Measurements from ENCODE around the gene MTMR10. TPM values are rescaled to one million over a fixed set of nuclear protein-coding genes. Genes with fewer than 3 reads are reported as not detected.

MTMR10 gene
- total and polyA plus RNA-seq, 2 experiments from 2014 or later: 4.3 to 11.3 TPM

GRCh38 chr15:30930422-30930821, 61.0 kb downstream of the MTMR10 start:
- Mint-ChIP-seq H3K36me3 (ENCODE audit: low read depth) (peaks cover 72% of the 10 kb centered on the region), H3K27me3 (ENCODE audit: insufficient read depth, low read depth, poor library complexity) (peaks cover 2% of the 10 kb centered on the region)

More at GRCh38 chr15:30930422-30930821, 61.0 kb downstream of the MTMR10 start:
- Histone ChIP-seq H3K4me3 (no peak overlapping the region), H3K9me2 (ENCODE audit: insufficient read depth) (no peaks in the 10 kb centered on the region), H3K4me1 (ENCODE audit: insufficient read depth) (no peaks in the 10 kb centered on the region), H4K20me1 (replicated peaks; ENCODE audit: insufficient read depth) (no peaks in the 10 kb centered on the region), H3K36me3 (ENCODE audit: insufficient read depth) (peaks cover 9% of the 10 kb centered on the region; the same call in 1 of the 2 replicates), H3K27ac (ENCODE audit: low read depth) (no peak overlapping the region), H2AFZ (no peak overlapping the region), H3K27me3 (ENCODE audit: insufficient read depth) (no peaks in the 10 kb centered on the region), H3K79me2 (replicated peaks; ENCODE audit: insufficient read depth) (0 out of 2 replicates have a peak, but pooled peaks cover 6% of the 10 kb centered on the region), H3F3A (replicated peaks; ENCODE audit: low read depth) (no peaks in the 10 kb centered on the region), H3K4me2 (no peak overlapping the region)
- Mint-ChIP-seq H3K4me1 (peaks cover 6% of the 10 kb centered on the region; the same call in 2 of the 3 replicates), H3K4me3 (no peak overlapping the region), H3K27ac (no peak overlapping the region), H3K9me3 (no peaks in the 10 kb centered on the region)
- no peak for DNase-seq (ENCODE audit: low spot score)
- no peak for ATAC-seq
- TF ChIP-seq EZH2phosphoT487 (IDR thresholded peaks at IDR 0.05; ENCODE audit: unreplicated experiment) (no peak), ZNF462 (CRISPR knock-in tag; IDR thresholded peaks at IDR 0.05) (no peak), NANOG (IDR thresholded peaks at IDR 0.05; ENCODE audit: borderline replicate concordance) (no peak), POLR2AphosphoS5 (IDR thresholded peaks at IDR 0.05; ENCODE audit: low read depth) (no peak), CTCF (conservative IDR thresholded peaks at IDR 0.05; ENCODE audit: low read depth in 2 of 2) (no peak), CREB1 (CRISPR knock-in tag; IDR thresholded peaks at IDR 0.05; ENCODE audit: low read depth) (no peak), REST (IDR thresholded peaks at IDR 0.05; ENCODE audit: unreplicated experiment) (no peak), JUNB (IDR thresholded peaks at IDR 0.05; ENCODE audit: unreplicated experiment) (no peak), EZH2 (IDR thresholded peaks at IDR 0.05; ENCODE audit: low read depth, unreplicated experiment) (no peak), ZNF114 (CRISPR knock-in tag; IDR thresholded peaks at IDR 0.05) (no peak), ETS1 (IDR thresholded peaks at IDR 0.05) (no peak), STAT1 (IDR thresholded peaks at IDR 0.05; ENCODE audit: unreplicated experiment) (no peak), ZNF331 (CRISPR knock-in tag; IDR thresholded peaks at IDR 0.05; ENCODE audit: low read depth) (no peak)
